Mammary epithelial cell (primary cell): ENCODE measurements around the gene NPVF.

Experiments
- CTCF ChIP-seq, 2 donors: IDR thresholded peaks in 1 of 2; conservative IDR thresholded peaks in 1 of 2; 2 replicates each; pipeline ENCODE4 v1.5.1; 2011 to 2012; ENCODE audit warnings: inconsistent platforms in 2 of 2, low read length in 2 of 2, mild to moderate bottlenecking in 2 of 2, control low read depth in 1 of 2, low read depth in 1 of 2; ENCODE audit not compliant: insufficient read depth in 1 of 2; ENCODE audit errors: extremely low read depth in 1 of 2
- EZH2 ChIP-seq: IDR thresholded peaks from 2 replicates; pipeline ENCODE4 v1.6.1; 2012; ENCODE audit warnings: low read length, inconsistent platforms, borderline replicate concordance

DNA sequence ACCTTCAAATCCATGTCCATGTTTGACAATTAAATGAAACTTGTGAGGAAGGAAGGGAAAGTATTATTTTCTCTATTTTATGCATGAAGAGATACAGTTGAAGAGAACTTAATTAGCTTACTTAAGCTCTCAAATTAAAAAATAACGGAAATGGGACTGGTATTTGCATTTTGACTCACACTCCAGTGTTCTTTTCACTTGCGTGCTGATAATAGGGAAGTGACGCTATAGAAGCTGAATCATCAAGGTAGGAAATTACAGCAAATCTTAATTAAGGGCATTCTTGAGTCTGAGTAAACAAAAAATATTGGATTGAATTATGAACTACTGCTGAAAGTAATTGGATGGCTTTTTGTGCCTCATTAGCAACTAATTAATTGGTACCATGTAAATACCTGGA lies 44.0 kb upstream of the NPVF start:
- no peak for TF ChIP-seq CTCF (conservative IDR thresholded peaks at IDR 0.05 in 1 of 2, IDR thresholded peaks at IDR 0.05 in 1 of 2; ENCODE audit: extremely low read depth in 1 of 2, insufficient read depth in 1 of 2, low read depth in 1 of 2, low read length in 2 of 2)
- TF ChIP-seq EZH2 = no peak
